Suprapubic skin (tissue), 4 donors: ENCODE measurements around the gene IGSF5.

ENCODE experiments used
- POLR2A ChIP-seq, 2 donors: fragments of 450-650 bp; IDR thresholded peaks; one replicate each; pipeline ENCODE4 v1.6.1; 2017; ENCODE audit warnings: antibody characterized with exemption in 2 of 2, mild to moderate bottlenecking in 2 of 2, moderate library complexity in 2 of 2
- POLR2AphosphoS5 ChIP-seq, 3 donors: sonication (generic); formaldehyde crosslinking; IDR thresholded peaks; one replicate each; pipeline ENCODE4 v1.6.1; 2017; ENCODE audit warnings: antibody characterized with exemption in 3 of 3
- TF ChIP-seq, protein P1 (sequence below), 2 donors: fragments of 200-600 bp in 1 of 2; fragments of 450-650 bp in 1 of 2; sonication (generic) in 1 of 2; IDR thresholded peaks; one replicate each; pipeline ENCODE4 v1.5.1; 2016 to 2019; ENCODE audit warnings: antibody characterized with exemption in 2 of 2, mild to moderate bottlenecking in 1 of 2, moderate library complexity in 1 of 2

DNA sequence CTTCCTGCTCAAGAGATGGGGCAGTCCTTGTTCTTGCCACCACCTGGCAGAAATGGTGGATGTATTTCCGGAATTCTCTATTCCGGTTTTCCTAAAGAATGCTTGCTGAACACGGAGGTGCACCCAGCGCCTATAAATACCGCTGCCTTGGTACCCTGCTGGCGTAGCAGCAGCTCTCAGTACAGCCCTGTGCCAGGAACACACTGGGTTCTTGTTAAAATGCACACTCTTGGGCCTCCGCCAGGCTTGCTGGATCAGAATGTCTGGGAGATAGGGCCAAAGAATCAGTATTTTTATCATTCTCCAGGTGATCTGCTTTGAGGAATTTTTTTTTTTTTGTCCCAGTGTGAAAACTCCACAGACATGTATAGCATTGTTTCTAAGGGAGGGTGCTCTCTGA is 54.2 kb downstream of the IGSF5 start:
- TF ChIP-seq POLR2A (IDR thresholded peaks at IDR 0.05) (no peak), POLR2AphosphoS5 (IDR thresholded peaks at IDR 0.05) (no peak)
- TF ChIP-seq, protein P1, sequence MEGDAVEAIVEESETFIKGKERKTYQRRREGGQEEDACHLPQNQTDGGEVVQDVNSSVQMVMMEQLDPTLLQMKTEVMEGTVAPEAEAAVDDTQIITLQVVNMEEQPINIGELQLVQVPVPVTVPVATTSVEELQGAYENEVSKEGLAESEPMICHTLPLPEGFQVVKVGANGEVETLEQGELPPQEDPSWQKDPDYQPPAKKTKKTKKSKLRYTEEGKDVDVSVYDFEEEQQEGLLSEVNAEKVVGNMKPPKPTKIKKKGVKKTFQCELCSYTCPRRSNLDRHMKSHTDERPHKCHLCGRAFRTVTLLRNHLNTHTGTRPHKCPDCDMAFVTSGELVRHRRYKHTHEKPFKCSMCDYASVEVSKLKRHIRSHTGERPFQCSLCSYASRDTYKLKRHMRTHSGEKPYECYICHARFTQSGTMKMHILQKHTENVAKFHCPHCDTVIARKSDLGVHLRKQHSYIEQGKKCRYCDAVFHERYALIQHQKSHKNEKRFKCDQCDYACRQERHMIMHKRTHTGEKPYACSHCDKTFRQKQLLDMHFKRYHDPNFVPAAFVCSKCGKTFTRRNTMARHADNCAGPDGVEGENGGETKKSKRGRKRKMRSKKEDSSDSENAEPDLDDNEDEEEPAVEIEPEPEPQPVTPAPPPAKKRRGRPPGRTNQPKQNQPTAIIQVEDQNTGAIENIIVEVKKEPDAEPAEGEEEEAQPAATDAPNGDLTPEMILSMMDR (IDR thresholded peaks at IDR 0.05): no peak
